CD4-positive, alpha-beta T cell (primary cell): Measurements from ENCODE around the gene KIAA1671. TPM values are rescaled to one million over a fixed set of nuclear protein-coding genes. Genes with fewer than 3 reads are reported as not detected.
"Not testable (repeated sequence)": the region's sequence is repeated elsewhere in the genome, so short reads cannot be mapped to it uniquely, and the experiment has no call there.

Experiments
- ATAC-seq: fragments of 200-7000 bp; cut with Tn5 transposase; one replicate; pipeline ENCODE4 v1.10.0; 2022; ENCODE audit warnings: mild to moderate bottlenecking; ENCODE audit not compliant: poor library complexity
- CTCF ChIA-PET: fragments of 350-600 bp; sonication (Branson Sonifier 250); formaldehyde crosslinking; loops from one replicate; lab custom pipeline; 2021; ENCODE audit warnings: antibody characterized with exemption, inconsistent platforms; lab: Charles Lee
- POLR2A ChIA-PET: fragments of 350-600 bp; sonication (Branson Sonifier 250); formaldehyde crosslinking; loops from one replicate; lab custom pipeline; 2021; ENCODE audit warnings: antibody characterized with exemption, inconsistent platforms; lab: Charles Lee
- DNase-seq, 14 experiments: peaks; one replicate each; pipeline ENCODE4 v3.0.0-alpha.2; 2013 to 2020; ENCODE audit warnings: mixed read lengths in 2 of 14
- H3K27ac ChIP-seq, 2 donors: one replicate each; pipeline versions ENCODE4 v1.5.1 to v1.7.0; 2013; ENCODE audit warnings: low read length in 2 of 2, low read depth in 1 of 2, mild to moderate bottlenecking in 1 of 2
- H3K27me3 ChIP-seq, 2 experiments: 1 replicate in 1 of 2; 2 replicates in 1 of 2; pipeline versions ENCODE4 v1.6.1 to v1.7.0; 2013; ENCODE audit warnings: low read length in 2 of 2, control low read depth in 1 of 2, mild to moderate bottlenecking in 1 of 2, moderate library complexity in 1 of 2; ENCODE audit not compliant: insufficient read depth in 2 of 2, control insufficient read depth in 1 of 2
- H3K36me3 ChIP-seq: one replicate; pipeline ENCODE4 v1.6.1; 2013; ENCODE audit warnings: low read length, control low read depth; ENCODE audit not compliant: insufficient read depth
- H3K4me1 ChIP-seq: one replicate; pipeline ENCODE4 v1.6.1; 2013; ENCODE audit warnings: low read length, control low read depth; ENCODE audit not compliant: insufficient read depth
- H3K4me3 ChIP-seq: one replicate; pipeline ENCODE4 v1.5.1; 2013; ENCODE audit warnings: mild to moderate bottlenecking, low read length, moderate library complexity
- H3K9me3 ChIP-seq, 2 experiments: 1 replicate in 1 of 2; 2 replicates in 1 of 2; pipeline versions ENCODE4 v1.6.1 to v1.7.0; 2013; ENCODE audit warnings: low read length in 2 of 2, mild to moderate bottlenecking in 2 of 2, control low read depth in 1 of 2, moderate library complexity in 1 of 2; ENCODE audit not compliant: control insufficient read depth in 1 of 2, insufficient read depth in 1 of 2
- H3K27ac Mint-ChIP-seq: one replicate; pipeline ENCODE4 v1.8.0; 2020; ENCODE audit warnings: mixed read lengths
- H3K27me3 Mint-ChIP-seq: one replicate; pipeline ENCODE4 v1.8.0; 2021; ENCODE audit warnings: mixed read lengths
- H3K36me3 Mint-ChIP-seq: one replicate; pipeline ENCODE4 v1.8.0; 2021; ENCODE audit warnings: low read depth, mixed read lengths
- H3K4me1 Mint-ChIP-seq: one replicate; pipeline ENCODE4 v1.8.0; 2021; ENCODE audit warnings: low read depth, mixed read lengths
- H3K4me3 Mint-ChIP-seq: one replicate; pipeline ENCODE4 v1.8.0; 2020; ENCODE audit warnings: mild to moderate bottlenecking, mixed read lengths
- H3K9me3 Mint-ChIP-seq: one replicate; pipeline ENCODE4 v1.8.0; 2020; ENCODE audit warnings: mixed read lengths
- CTCF ChIP-seq: fragments of 200-600 bp; IDR thresholded peaks from one replicate; pipeline ENCODE4 v1.8.0; 2022; ENCODE audit warnings: antibody characterized with exemption, mild to moderate bottlenecking
- intact Hi-C, 2 experiments: fragments of 100-400 bp; cut with DNase I in 1 of 2; cut with micrococcal nuclease in 1 of 2; formaldehyde crosslinking; loops; one replicate each; pipeline versions ENCODE4 v1.15.1 to v1.9.0; 2023 to 2025; cut with DNase I, micrococcal nuclease
- polyA plus RNA-seq, 2 donors: library from polyadenylated mRNA; unstranded; fragments of 120-200 nt; gene quantifications; one replicate each; pipeline ENCODE4 v1.2.1, GENCODE V29; 2013
- total RNA-seq, 174 experiments: library from RNA in 2 of 174; stranded (reverse) in 2 of 174; gene quantifications; one replicate each; pipeline ENCODE4 v1.2.3 and lab custom pipeline; 2021 to 2026

KIAA1671 gene
- total RNA-seq (1 to 10 TPM; 2.6 to 2.9 TPM), total RNA-seq (lab: John Stamatoyannopoulos, UW) (1.9 to 73.7 (median 13.9) reads per million in 172 experiments)
- polyA plus RNA-seq (2013, experiment 1 of 2), result 5.1 TPM
- 2.7 TPM for polyA plus RNA-seq (2013, experiment 2 of 2)

- Mint-ChIP-seq H3K4me3 (peak within 1 kb of the TSS; percentile 90), H3K9me3 (no peaks in the 10 kb centered on the region), H3K27ac (no peak within 1 kb of the TSS), H3K27me3 (peaks cover 75% of the 10 kb centered on the region), H3K4me1 (peaks cover 19% of the 10 kb centered on the region), H3K36me3 (no peaks in the 10 kb centered on the region)
- Histone ChIP-seq H3K4me3 (peak within 1 kb of the TSS; percentile 70), H3K4me1 (peaks cover 20% of the 10 kb centered on the region), H3K27ac (no peak within 1 kb of the TSS), H3K27me3 (peaks cover 27 to 37% of the 10 kb centered on the region in 2 experiments), H3K9me3 (peaks cover 0 to 5% of the 10 kb centered on the region in 2 experiments), H3K36me3 (no peaks in the 10 kb centered on the region)
- DNase-seq (peak; percentile 73 to 92 (median 83)), ATAC-seq (peak; percentile 94)
- CTCF ChIA-PET, result interaction anchor here (0.7 to 1.9 kb wide), 2 partner anchors 10 to 97 kb away, joined by 3 to 11 read pairs; no protein-coding TSS in a partner anchor
- TF ChIP-seq CTCF, result peak; percentile 95
- intact Hi-C loops, result loop anchor here (1.0 to 5.0 kb wide), 2 partner anchors 96 to 220 kb away; no protein-coding TSS in a partner anchor
- POLR2A ChIA-PET, result no interaction called here
Observed at GRCh38 chr22:24951942-24952836, at the start of gene KIAA1671. Gene KIAA1671 (plus strand): TSS chr22:24952716. CDS start chr22:25028000, 75,284 bp downstream.

- Histone ChIP-seq H3K27me3 (no peaks in the 10 kb centered on the region), H3K27ac (no peak overlapping the region), H3K36me3 (no peaks in the 10 kb centered on the region), H3K4me1 (no peaks in the 10 kb centered on the region), H3K9me3 (peaks cover 14 to 27% of the 10 kb centered on the region in 2 experiments), H3K4me3 (no peak overlapping the region)
- ChIA-PET POLR2A (no interaction called here), CTCF (no interaction called here)
- Mint-ChIP-seq H3K9me3 (peaks cover 13% of the 10 kb centered on the region), H3K4me3 (no peak overlapping the region), H3K27me3 (no peaks in the 10 kb centered on the region), H3K4me1 (no peaks in the 10 kb centered on the region), H3K36me3 (peaks cover 35% of the 10 kb centered on the region), H3K27ac (no peak overlapping the region)
- DNase-seq, result no peak
- no peak for TF ChIP-seq CTCF
- intact Hi-C loops, result no loop called here
- ATAC-seq, result no peak
Observed at GRCh38 chr22:24905909-24906308, 46.6 kb upstream of the KIAA1671 start.

GRCh38 chr22:24907101-24907500, 45.4 kb upstream of the KIAA1671 start:
- ATAC-seq, DNase-seq, H3K4me3 ChIP-seq, H3K27me3 Mint-ChIP-seq, H3K27ac Mint-ChIP-seq, H3K27me3 ChIP-seq, H3K4me3 Mint-ChIP-seq, H3K27ac ChIP-seq, H3K4me1 ChIP-seq, H3K36me3 ChIP-seq, intact Hi-C loops, POLR2A ChIA-PET, CTCF ChIA-PET, H3K4me1 Mint-ChIP-seq: not testable (repeated sequence)
- peaks cover 14 to 27% of the 10 kb centered on the region in 2 experiments for H3K9me3 ChIP-seq
- Mint-ChIP-seq H3K9me3 (peaks cover 13% of the 10 kb centered on the region), H3K36me3 (peaks cover 35% of the 10 kb centered on the region)
